Fibroblast of peridontal ligament (primary cell): ENCODE measurements around the gene UTF1.
"Not testable (repeated sequence)": the region's sequence is repeated elsewhere in the genome, so short reads cannot be mapped to it uniquely, and the experiment has no call there.

Experiments used
- DNase-seq: peaks from one replicate; pipeline ENCODE4 v3.0.0-alpha.2; 2010; ENCODE audit errors: extremely low read depth

Gene UTF1

GRCh38 chr10:133265052-133265451 lies 35.0 kb downstream of the UTF1 start:
- DNase-seq, result not testable (repeated sequence)

GRCh38 chr10:133266056-133266795 lies 36.2 kb downstream of the UTF1 start:
- no peak for DNase-seq

GRCh38 chr10:133267293-133267692 lies 37.3 kb downstream of the UTF1 start:
- DNase-seq, result no peak

GRCh38 chr10:133267829-133268228 lies 37.8 kb downstream of the UTF1 start:
- no peak for DNase-seq

GRCh38 chr10:133268532-133268931 lies 38.5 kb downstream of the UTF1 start:
- no peak for DNase-seq

- no peak for DNase-seq
These were observed 39.4 kb downstream of the UTF1 start for GRCh38 chr10:133269367-133269766.

GRCh38 chr10:133270204-133270603 lies 40.2 kb downstream of the UTF1 start:
- no peak for DNase-seq

- no peak for DNase-seq
These were observed 40.8 kb downstream of the UTF1 start for GRCh38 chr10:133270773-133271297.

GRCh38 chr10:133271521-133272300 lies 41.7 kb downstream of the UTF1 start:
- no peak for DNase-seq

- DNase-seq, result no peak
These were observed 42.4 kb downstream of the UTF1 start for GRCh38 chr10:133272301-133272963.

- DNase-seq, result no peak
These were observed 43.0 kb downstream of the UTF1 start for GRCh38 chr10:133272964-133273420.

GRCh38 chr10:133273534-133274143 lies 43.6 kb downstream of the UTF1 start:
- DNase-seq, result no peak

- DNase-seq, result no peak
These were observed 45.0 kb downstream of the UTF1 start for GRCh38 chr10:133274751-133275683.

GRCh38 chr10:133275684-133276092 lies 45.7 kb downstream of the UTF1 start:
- no peak for DNase-seq

GRCh38 chr10:133276100-133276434 lies 46.0 kb downstream of the UTF1 start:
- no peak for DNase-seq

- no peak for DNase-seq
These were observed 46.6 kb downstream of the UTF1 start, which contains the start of gene ADAM8 for GRCh38 chr10:133276435-133277201. Gene ADAM8 (minus strand): TSS chr10:133276868. CDS start chr10:133276817, 51 bp downstream.

GRCh38 chr10:133277277-133277992 lies 47.4 kb downstream of the UTF1 start:
- DNase-seq, result no peak

GRCh38 chr10:133277993-133278576 lies 48.1 kb downstream of the UTF1 start:
- DNase-seq, result no peak
